IPS DF 4.7 (cell line): ENCODE measurements around the gene SAFB2.

ENCODE experiments used
- DNase-seq: peaks from one replicate; pipeline ENCODE4 v3.0.0-alpha.2; 2013; ENCODE audit warnings: low spot score; ENCODE audit errors: extremely low read depth

The SAFB2 gene

DNA sequence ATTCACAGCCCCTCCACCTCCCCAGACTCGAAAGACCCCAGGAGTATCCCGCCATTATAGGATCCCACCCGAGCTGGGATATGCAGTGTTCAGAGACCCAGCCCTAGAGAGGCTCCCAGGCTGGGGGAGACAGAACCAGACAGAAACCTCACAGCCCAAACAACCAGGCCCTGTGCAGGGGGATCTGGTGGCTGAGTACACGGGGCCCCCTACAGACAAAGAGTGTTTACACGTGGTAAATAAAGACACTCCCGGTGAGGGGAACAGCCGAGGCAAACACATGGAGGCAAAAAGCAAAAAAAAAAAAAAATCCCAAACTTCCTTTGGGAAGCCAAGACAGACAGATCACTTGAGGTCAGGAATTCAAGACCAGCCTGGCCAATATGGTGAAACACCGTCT, 79.9 kb downstream of the SAFB2 start:
- no peak for DNase-seq

GRCh38 chr19:5541456-5541855, 81.1 kb downstream of the SAFB2 start:
- no peak for DNase-seq

GRCh38 chr19:5540208-5540607, 82.4 kb downstream of the SAFB2 start:
- DNase-seq: no peak

DNA sequence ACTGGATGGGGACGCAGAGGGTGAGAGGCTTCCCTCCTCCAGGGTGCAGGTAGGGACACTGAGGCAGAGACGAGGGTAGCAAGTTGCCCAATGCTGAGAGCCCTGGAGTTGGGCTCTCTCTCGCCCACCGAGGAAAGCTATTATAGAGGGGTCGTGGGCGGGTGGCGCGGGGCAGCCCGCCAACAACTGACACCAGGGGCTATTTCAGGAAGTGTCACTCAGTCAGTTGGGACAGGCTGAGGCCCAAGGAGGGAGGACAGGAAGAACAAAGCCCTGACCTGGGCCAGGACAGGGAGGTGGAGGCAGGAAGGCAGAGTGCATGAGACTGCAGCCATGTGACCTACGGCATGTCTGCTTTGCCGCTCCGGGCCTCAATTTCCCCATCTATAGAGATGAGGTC, 84.7 kb downstream of the SAFB2 start:
- no peak for DNase-seq
